ENCODE results near the gene TRMT61A.
"Not testable (repeated sequence)": the region's sequence is repeated elsewhere in the genome, so short reads cannot be mapped to it uniquely, and the experiment has no call there.

TRMT61A gene

GRCh38 chr14:103521438-103521950 is 7.5 kb upstream of the TRMT61A start:
- in situ Hi-C loops (cut with HindIII; ENCODE audit: low pct_unique_long_range_greater_than_20kb, low sequenced_read_pairs) = no loop called here
- DNase-seq (ENCODE audit: low read depth in 1 of 2, low spot score in 1 of 2) = peak in 1 of 2 experiments; percentile 65
- no peak for TF ChIP-seq JUND (IDR thresholded peaks at IDR 0.05; ENCODE audit: low read depth)

GRCh38 chr14:103521951-103522563 is 6.9 kb upstream of the TRMT61A start:
- no peak for DNase-seq (ENCODE audit: low read depth in 1 of 2, low spot score in 1 of 2)
- no peak for TF ChIP-seq JUND (IDR thresholded peaks at IDR 0.05; ENCODE audit: low read depth)
- in situ Hi-C loops (cut with HindIII; ENCODE audit: low pct_unique_long_range_greater_than_20kb, low sequenced_read_pairs) = no loop called here

DNA sequence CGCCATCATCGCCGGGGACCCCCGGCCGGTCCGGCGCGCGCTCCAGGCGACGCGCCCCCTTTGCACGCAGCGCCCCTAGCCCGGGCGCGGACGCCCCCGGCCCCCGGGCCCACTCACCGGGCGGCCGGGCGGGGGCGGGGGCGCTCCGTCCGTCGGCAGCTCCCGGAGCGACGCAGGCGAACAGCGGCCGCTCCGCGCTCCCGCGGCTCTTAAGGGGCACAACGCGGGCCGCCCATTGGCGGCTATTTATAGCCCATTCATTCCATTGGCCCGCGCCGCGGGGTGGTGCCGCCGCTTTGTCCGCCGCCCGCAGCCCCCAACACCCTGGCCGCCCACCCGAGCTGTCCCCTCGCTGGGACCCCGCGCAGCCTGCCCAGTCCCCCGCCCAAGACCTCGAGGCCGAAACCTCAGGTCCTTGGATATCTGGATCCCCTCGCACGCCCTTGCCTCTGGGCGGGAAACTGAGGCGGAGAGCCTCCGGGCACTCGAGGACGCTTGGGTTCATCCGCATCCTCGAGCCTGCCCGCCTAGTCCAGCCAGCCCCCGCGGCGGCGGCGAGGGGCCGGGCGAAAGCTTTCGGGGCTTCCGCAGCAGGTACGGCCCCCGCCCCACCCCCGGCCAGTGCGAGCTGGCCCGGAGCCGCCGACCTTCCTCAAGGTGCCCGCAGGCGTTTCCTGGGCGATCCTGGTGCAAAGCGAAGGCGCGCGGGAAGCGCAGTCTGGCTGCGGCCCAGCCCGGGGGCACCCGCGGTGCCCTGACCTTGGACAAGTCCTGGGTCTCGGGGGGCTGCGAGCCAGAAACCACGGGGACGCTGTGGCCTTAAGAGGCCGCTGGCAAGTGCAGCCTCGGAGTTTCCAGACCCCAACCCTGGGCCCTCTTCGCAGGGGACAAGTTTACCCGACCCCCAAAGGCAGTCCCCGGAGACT is 6.1 kb upstream of the TRMT61A start, which contains the start of gene CKB:
Gene CKB (minus strand): TSS at position 182 of the 926 bp plus-strand sequence. CDS start 337 bp downstream, outside the sequence.
- no peak for TF ChIP-seq JUND (IDR thresholded peaks at IDR 0.05; ENCODE audit: low read depth)
- no peak for DNase-seq (ENCODE audit: low read depth in 1 of 2, low spot score in 1 of 2)
- in situ Hi-C loops (cut with HindIII; ENCODE audit: low pct_unique_long_range_greater_than_20kb, low sequenced_read_pairs) = no loop called here

- no peak for DNase-seq (ENCODE audit: low read depth in 1 of 2, low spot score in 1 of 2)
- in situ Hi-C loops (cut with HindIII; ENCODE audit: low pct_unique_long_range_greater_than_20kb, low sequenced_read_pairs) = no loop called here
- no peak for TF ChIP-seq JUND (IDR thresholded peaks at IDR 0.05; ENCODE audit: low read depth)
Observed at GRCh38 chr14:103523575-103523954, 5.4 kb upstream of the TRMT61A start.

DNA sequence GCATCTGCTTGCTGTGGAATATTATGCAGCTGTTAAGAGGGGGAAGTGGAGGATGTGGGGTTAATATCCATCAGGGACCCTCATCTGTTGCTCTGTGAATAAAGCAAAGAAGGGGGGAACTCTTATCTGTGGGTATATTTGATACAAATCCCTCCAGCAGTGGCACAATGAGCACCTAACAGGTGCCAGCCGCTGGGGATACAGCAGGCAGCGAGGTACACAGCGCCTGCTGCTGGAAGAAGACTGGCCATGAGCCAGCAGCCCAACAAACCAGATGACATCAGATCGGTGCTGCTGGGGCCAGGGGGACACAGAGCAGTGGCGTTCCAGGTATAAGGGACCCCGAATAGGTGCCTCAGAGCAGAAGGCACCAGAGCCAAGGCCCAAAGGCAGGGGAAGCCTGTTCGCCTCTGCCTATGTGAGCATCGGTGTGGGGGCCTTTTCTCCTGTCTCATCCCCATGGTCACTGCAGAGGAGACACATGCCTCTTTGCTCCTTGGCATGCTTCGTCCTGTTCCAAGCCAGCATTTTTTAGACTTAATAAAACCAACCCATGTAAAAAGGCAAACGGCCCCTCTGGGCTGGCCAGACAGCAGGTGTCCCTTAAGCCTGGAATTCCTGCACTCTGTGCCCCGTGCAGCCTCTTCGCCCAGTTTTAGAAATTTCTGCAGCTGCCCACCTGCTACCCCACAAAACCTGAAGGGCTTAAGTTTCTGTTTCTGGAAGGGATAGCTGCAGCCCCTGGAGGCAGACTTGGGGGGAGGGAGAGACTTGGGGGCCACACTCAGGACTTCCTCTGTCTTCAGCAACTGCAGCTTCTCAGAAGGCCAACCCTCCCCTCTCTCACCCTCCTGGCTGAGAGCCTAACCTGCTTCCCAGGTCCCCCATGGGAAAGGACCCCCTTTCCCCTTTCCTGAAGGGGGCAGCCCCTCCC is 4.7 kb upstream of the TRMT61A start:
- no peak for TF ChIP-seq JUND (IDR thresholded peaks at IDR 0.05; ENCODE audit: low read depth)
- DNase-seq (ENCODE audit: low read depth in 1 of 2, low spot score in 1 of 2) = no peak
- in situ Hi-C loops (cut with HindIII; ENCODE audit: low pct_unique_long_range_greater_than_20kb, low sequenced_read_pairs) = no loop called here

GRCh38 chr14:103525430-103526246 is 3.4 kb upstream of the TRMT61A start:
- in situ Hi-C loops (cut with HindIII; ENCODE audit: low pct_unique_long_range_greater_than_20kb, low sequenced_read_pairs) = not testable (repeated sequence)

DNA sequence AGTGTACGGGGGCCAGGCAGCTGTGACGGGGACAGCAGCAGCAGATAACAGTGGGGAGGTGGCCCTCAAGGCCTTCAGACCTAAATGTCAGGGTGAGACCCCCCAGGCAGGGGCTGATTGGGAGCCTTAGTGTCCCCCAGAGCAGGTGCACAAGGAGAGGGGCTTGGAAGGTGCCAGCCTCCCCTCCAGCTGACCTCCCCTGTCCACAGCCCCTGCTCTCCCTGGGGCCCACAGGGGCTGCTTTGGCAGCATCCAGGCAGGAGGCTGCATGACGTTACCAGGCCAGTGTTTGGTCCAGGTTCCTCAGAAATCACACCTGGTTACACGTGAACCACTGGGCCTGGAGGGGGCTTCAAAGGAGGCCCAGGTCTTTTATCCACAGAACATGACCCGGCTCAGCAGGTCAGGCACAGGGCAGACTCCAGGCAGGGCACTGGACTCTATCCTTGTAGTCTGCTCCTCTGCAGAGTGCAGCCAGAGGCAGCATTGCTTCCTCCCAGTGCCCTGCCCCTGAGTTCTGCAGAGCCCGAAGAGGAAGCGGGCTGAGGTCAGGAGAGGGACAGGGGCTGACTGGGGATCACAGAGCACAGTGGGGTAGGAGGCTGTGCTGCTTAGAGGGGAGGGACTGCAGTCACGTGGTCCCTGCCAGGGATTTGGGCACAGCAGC is 2.6 kb upstream of the TRMT61A start:
- DNase-seq (ENCODE audit: low read depth in 1 of 2, low spot score in 1 of 2) = no peak
- no peak for TF ChIP-seq JUND (IDR thresholded peaks at IDR 0.05; ENCODE audit: low read depth)
- in situ Hi-C loops (cut with HindIII; ENCODE audit: low pct_unique_long_range_greater_than_20kb, low sequenced_read_pairs) = no loop called here

More at GRCh38 chr14:103525430-103526246, 3.4 kb upstream of the TRMT61A start:
- not testable (repeated sequence) for DNase-seq (ENCODE audit: low read depth in 1 of 2, low spot score in 1 of 2)

DNA sequence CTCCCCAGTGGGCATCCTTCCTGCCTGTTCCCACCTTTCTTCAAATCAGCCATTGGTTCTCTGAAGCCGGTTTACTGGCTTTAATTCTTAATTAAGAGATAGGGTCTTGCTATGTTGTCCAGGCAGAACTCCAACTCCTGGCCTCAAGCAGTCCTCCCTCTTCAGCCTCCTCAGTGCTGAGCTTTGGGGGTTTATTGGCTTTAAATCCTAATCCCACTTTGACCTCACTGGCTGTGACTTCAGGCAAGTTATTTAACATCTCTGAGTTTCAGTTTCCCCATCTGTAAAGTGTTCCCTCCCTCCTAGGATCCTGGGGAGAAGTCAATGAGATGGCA is 2.1 kb upstream of the TRMT61A start:
- no peak for DNase-seq (ENCODE audit: low read depth in 1 of 2, low spot score in 1 of 2)
- no peak for TF ChIP-seq JUND (IDR thresholded peaks at IDR 0.05; ENCODE audit: low read depth)
- in situ Hi-C loops (cut with HindIII; ENCODE audit: low pct_unique_long_range_greater_than_20kb, low sequenced_read_pairs) = no loop called here

DNA sequence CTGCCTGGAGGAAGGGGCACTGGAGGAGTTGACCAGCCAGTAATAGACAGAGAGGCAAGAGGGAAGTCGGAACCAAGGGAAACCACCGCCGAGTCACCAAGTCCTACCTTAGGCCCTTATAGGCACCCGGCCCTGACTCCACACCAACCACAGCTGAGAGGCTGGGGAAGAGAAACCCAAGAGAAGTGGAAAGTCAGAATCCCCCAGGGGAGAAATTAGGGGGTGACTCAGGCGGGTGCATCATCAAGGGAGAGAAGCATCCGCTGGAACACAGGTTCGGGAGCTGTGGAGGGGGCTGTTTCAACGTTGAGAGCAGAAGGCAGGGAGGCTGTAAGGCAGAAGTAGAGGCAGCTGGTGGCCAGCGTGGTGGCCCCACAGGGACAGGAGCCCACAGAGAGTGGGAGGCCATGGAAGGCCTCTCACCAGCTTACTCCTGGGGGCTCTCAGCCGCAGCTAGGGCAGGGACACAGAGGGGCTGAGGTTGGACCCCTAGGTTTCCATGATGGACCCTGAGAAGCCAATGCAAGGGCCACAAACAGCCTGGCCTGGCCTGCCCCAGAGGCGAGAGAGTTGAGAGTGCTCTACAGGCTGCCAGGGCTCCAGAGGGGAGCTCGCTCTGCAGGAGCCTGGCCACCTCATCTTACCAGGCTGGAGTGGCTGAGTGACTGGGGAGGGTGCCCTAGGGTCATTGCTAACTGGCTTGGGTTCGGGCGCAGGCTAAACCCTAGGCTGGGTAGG is 1.4 kb upstream of the TRMT61A start:
- in situ Hi-C loops (cut with HindIII; ENCODE audit: low pct_unique_long_range_greater_than_20kb, low sequenced_read_pairs) = no loop called here
- DNase-seq (ENCODE audit: low read depth in 1 of 2, low spot score in 1 of 2) = no peak
- TF ChIP-seq JUND (IDR thresholded peaks at IDR 0.05; ENCODE audit: low read depth) = no peak

DNA sequence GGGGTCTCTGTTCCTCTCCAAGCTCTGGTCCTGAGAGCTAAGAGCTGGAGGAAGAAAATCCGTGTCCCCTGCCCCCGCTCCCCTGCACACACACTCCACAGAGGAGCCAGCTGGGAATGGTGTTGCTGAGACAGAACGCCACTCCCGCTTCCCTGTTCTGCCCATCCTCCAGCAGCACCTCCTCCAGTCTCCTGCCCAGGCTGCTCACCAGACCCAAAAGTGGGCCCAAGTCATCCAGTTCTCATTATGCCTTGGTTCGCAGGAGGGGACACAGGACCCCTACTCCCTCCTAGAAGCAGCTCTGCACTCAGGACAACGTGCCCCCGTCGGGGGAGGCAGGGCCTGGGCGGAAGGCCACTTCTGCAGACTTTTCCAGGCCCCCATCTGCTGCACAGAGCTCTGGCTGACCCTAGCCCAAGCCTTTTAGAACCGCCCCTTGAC is 830 bp upstream of the TRMT61A start:
- TF ChIP-seq JUND (IDR thresholded peaks at IDR 0.05; ENCODE audit: low read depth) = no peak
- in situ Hi-C loops (cut with HindIII; ENCODE audit: low pct_unique_long_range_greater_than_20kb, low sequenced_read_pairs) = no loop called here
- DNase-seq (ENCODE audit: low read depth in 1 of 2, low spot score in 1 of 2) = peak; percentile 56 to 77
